Measurements from ENCODE around the gene SNED1. TPM values are rescaled to one million over a fixed set of nuclear protein-coding genes. Genes with fewer than 3 reads are reported as not detected.

SNED1 gene
- total and polyA plus RNA-seq, 9 of the 15 experiments (the other 6 are each of a cell fraction or from before 2014, with no cell fraction given) = 0.03 to 0.07 (median 0.05) TPM; not detected in 5

GRCh38 chr2:241019441-241020139, 21.2 kb downstream of the SNED1 start (continued):
- TF ChIP-seq MNT (conservative IDR thresholded peaks at IDR 0.05) = no peak
- TF ChIP-seq CHD7 (IDR thresholded peaks at IDR 0.05; ENCODE audit: low read depth, low read length) = no peak
- TF ChIP-seq TCF7 (IDR thresholded peaks at IDR 0.05; ENCODE audit: borderline replicate concordance) = no peak
- no peak for TF ChIP-seq CEBPB (tag; IDR thresholded peaks at IDR 0.05)
- TF ChIP-seq ZBTB9 (CRISPR knock-in tag; IDR thresholded peaks at IDR 0.05) = no peak
- no peak for TF ChIP-seq ZNF695 (CRISPR knock-in tag; IDR thresholded peaks at IDR 0.05)
- no peak for TF ChIP-seq E2F1 (CRISPR knock-in tag; IDR thresholded peaks at IDR 0.05)
- TF ChIP-seq PCBP2 (IDR thresholded peaks at IDR 0.05; ENCODE audit: low read depth, low read length, poor library complexity, severe bottlenecking) = no peak
